EH (cell line): Measurements from ENCODE around the gene CYP39A1.
"Not testable (repeated sequence)": the region's sequence is repeated elsewhere in the genome, so short reads cannot be mapped to it uniquely, and the experiment has no call there.

ENCODE experiments used
- DNase-seq: peaks from one replicate; pipeline ENCODE4 v3.0.0-alpha.2; 2015; ENCODE audit warnings: low read depth

Gene CYP39A1

DNA sequence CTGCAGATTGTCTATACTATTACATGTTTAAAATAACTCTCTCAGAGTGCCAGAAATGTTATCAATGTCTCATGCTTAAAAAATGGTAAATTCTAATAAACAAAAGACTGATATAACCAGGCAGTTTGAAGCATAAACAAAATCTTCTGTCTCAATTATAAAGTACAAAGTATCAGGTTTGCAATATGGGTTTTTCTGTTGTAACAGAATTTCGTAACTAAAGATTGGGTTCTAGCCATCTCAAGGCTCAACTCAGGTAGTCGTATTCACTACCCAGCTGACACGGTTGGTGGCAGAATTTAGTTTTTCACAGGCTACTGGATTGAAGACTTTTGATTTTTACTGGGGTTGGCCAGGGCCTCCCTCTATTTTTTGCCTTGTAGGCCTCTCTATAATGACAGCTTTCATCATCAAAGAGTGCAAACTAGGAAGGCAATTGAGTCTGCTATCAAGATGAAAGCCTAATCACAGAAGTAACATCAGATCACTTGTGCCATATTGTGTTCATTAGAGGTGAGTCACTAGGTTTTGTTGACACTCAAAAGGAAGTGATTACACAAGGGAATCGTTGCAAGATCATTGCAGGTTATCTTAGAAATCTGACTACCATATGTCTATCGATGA lies 3.6 kb downstream of the CYP39A1 start:
- DNase-seq = no peak

DNA sequence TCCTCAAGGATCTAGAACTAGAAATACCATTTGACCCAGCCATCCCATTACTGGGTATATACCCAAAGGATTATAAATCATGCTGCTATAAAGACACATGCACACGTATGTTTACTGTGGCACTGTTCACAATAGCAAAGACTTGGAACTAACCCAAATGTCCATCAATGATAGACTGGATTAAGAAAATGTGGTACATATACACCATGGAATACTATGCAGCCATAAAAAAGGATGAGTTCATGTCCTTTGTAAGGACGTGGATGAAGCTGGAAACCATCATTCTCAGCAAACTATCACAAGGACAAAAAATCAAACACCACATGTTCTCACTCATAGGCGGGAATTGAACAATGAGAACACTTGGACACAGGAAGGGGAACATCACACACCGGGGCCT lies 4.5 kb downstream of the CYP39A1 start:
- DNase-seq = not testable (repeated sequence)

GRCh38 chr6:46645265-46645664 lies 7.4 kb downstream of the CYP39A1 start:
- no peak for DNase-seq

DNA sequence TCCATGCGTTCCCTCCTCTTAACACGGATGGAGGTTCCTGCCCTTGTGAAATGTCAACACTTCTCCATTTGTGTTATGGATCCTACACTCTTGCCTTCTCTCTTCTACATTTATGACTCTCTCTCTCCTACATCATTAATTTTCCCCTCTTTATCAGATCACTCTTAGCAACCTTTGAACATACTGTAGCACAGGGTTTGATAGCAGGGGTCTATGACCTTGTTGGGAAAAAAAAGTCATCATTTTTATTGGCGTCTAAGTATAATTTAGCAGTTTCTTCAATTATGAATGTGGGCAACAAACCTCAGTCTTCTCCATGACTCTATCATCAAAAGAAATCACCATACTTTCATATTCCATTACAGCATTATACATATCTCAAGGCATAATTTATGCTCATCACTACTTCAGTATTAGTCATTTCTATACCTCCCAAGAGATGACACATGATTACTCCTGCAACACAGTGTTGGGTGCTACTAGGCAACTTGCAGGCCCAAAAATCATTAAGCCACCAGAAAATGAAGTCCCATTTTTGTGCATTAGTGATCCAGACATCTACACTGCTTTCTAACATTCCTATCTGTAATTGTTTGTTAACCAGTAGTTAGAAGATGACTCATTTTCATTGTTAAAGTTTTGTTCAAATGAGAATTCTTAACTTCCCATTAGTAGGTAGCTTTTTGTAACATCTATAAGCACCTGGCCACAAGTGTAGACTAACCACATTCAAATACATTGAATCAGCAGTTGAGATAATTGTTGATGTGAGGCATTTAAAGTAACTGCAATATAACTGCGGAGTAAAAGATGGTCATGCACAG lies 9.5 kb downstream of the CYP39A1 start:
- no peak for DNase-seq

DNA sequence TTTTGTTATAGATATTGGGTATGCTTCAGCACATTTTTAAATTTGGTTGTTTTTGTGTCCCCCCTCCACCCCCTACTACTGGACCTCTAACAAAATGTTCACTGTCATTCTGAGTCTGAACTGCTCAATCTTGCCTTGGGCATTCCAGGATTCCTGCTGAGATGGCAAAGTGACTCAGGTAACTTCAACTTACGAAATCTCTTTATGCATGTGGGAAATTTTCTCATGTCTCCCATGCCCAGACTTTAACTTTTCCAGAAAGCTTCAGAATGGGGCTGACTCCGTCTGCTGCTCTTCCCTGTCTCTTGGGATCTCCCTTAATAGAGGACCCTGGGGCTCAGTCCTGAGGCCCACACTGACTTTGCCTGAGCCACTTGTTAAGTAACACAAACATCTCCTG lies 14.0 kb downstream of the CYP39A1 start:
- DNase-seq = no peak

DNA sequence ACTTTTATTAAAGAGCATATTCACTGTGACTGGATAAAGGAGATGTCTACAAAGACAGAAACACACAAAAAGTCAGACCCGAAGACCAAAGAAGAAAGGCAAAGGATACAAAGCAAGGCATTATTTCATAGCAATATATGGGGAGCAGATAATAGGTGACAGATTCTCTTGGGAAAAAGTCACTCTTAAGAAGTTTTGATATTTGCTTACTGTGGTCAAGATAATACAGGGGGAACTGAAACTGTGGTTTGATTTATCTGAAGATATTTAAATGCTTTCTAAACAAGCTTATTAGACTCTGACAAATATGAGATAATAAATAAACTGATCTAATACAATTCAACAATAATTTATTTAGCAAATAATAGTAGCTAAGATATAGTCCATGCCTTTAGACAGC lies 14.7 kb downstream of the CYP39A1 start:
- DNase-seq = no peak

DNA sequence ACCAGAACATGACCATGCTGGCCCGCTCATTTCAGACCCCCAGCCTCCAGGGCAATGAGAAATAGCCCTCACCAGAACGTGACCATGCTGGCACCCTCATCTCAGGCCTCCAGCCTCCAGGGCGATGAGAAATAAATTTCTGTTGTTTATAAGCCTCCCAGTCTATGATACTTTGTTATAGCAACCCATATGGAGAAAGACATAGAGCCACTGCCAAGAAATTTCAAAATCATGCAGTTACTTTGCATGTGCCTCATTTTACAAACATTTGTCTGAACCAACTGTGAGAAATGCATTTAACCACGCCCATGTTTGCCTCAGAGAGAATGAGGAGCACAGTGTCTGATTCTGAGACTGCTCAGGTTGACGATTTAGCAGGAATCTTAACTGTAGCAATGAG lies 15.5 kb downstream of the CYP39A1 start:
- DNase-seq = peak; percentile 18

GRCh38 chr6:46635462-46635861 lies 17.2 kb downstream of the CYP39A1 start:
- DNase-seq = no peak

DNA sequence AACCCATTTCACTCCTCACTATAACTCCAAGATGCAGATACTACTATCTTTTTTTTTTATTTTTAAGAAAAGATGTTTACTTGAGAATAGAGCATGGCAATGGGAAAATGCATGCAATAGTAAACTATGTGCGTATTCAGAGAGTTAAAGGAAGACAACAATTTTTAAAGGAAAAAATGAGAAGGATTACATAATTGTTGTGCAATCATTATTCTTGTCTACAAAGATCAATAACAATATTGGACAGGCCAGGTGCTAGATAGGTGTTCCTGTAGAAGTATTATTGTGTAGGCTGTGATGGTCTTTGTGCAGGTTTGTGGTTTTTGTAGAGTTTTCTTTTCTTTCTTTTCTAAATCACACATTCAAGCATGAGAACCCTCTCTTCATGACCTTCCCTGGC lies 20.6 kb downstream of the CYP39A1 start:
- DNase-seq = no peak

GRCh38 chr6:46629691-46630090 lies 22.9 kb downstream of the CYP39A1 start:
- DNase-seq = no peak

- no peak for DNase-seq
Observed at GRCh38 chr6:46628976-46629375, 23.6 kb downstream of the CYP39A1 start.

GRCh38 chr6:46628498-46628897 lies 24.1 kb downstream of the CYP39A1 start:
- DNase-seq = no peak

DNA sequence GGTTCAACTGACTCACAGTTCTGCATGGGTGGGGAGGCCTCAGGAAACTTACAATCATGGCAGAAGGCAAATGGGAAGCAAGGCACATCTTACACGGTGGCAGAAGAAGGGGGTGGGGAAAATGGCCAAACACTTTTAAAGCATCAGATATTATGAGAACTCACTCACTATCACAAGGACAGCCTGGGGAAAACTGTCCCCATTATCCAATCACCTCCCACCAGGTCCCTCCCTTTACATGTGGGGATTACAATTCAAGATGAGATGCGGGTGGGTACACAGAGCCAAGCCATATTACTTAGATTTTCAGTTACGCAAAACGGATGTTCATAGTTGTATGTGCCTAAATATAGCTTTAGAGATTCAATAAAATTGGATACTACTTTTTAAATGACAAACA lies 25.6 kb downstream of the CYP39A1 start:
- DNase-seq = no peak

GRCh38 chr6:46626228-46626909 lies 26.2 kb downstream of the CYP39A1 start:
- DNase-seq = peak; percentile 27

- no peak for DNase-seq
Observed at GRCh38 chr6:46618726-46619125, 33.9 kb downstream of the CYP39A1 start.

- DNase-seq = no peak
Observed at GRCh38 chr6:46612645-46613044, 40.0 kb downstream of the CYP39A1 start.

DNA sequence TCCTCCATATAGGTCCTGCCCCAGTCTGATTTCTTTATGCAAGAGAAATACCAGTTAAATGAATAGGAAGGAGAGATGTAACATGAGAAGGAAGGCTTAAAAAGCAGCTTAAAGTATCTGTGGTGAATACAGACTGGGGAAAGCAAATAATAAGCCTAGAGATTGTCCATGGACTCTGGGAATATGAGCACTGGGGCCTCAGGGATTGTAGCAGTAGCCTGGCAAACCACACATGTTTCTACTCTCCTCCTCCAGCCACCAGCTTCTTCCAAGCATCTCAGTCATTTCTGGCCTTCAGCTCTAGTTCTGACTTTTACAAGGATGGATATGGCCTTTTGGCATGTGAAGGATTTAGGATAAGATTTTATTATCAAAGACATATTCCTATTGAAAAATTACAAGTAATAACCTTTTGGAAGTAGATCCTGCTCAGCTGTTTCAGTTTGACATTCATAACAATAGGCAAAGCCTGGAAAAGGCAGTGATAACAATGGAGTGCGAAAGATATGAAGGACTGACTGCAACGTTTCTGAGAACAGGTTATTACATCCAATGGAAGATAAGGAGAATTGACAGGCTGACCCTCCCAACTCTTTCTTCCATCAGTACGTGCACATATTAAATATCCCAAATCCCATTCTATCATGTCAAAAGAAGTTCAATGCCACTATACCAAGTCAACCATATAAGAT lies 41.6 kb downstream of the CYP39A1 start:
- DNase-seq = no peak

GRCh38 chr6:46606338-46606737 lies 46.3 kb downstream of the CYP39A1 start:
- DNase-seq = no peak

GRCh38 chr6:46605091-46605797 lies 47.4 kb downstream of the CYP39A1 start:
- DNase-seq = no peak

DNA sequence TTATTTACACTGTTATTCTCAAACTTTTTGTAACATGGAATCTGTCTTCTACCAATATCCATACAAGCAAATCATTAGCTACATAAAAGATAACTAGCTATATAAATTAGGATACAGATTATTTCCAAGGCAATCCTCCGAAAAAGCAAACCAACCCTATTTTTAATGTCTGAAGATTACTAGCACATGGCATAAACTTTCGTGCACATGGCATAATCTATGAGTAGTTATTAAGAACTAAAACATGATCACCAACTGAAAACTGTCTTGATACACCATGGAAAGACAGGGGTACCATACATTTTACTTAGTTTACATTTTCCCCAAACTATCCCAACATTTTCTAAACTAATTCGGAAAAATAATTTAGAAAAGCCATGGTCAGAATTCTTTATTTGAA lies 54.4 kb downstream of the CYP39A1 start:
- DNase-seq = no peak

- no peak for DNase-seq
Observed at GRCh38 chr6:46592740-46593139, 59.9 kb downstream of the CYP39A1 start.

GRCh38 chr6:46592046-46592445 lies 60.6 kb downstream of the CYP39A1 start:
- DNase-seq = no peak
